Type B pancreatic cell (in vitro differentiated cells): ENCODE results near the gene MAPK8. TPM values are rescaled to one million over a fixed set of nuclear protein-coding genes. Genes with fewer than 3 reads are reported as not detected.
A peak's percentile ranks its signal among the peaks of the same experiment; 100 is the strongest.

Experiments used
- DNase-seq: peaks from one replicate; pipeline ENCODE4 v3.0.0; 2021; ENCODE audit warnings: mixed read lengths; ENCODE audit not compliant: unreplicated experiment; ENCODE audit errors: extremely low spot score
- H3K27ac Mint-ChIP-seq: 2 replicates; pipeline ENCODE4 v1.8.0; 2021; ENCODE audit warnings: mild to moderate bottlenecking, mixed read lengths
- H3K27me3 Mint-ChIP-seq: 2 replicates; pipeline ENCODE4 v1.8.0; 2021; ENCODE audit warnings: mixed read lengths
- H3K36me3 Mint-ChIP-seq: 2 replicates; pipeline ENCODE4 v1.8.0; 2021; ENCODE audit warnings: mixed read lengths
- H3K4me1 Mint-ChIP-seq: one replicate; pipeline ENCODE4 v1.8.0; 2021; ENCODE audit warnings: mixed read lengths; ENCODE audit not compliant: unreplicated experiment
- H3K4me3 Mint-ChIP-seq: 2 replicates; pipeline ENCODE4 v1.8.0; 2021; ENCODE audit warnings: mild to moderate bottlenecking, mixed read lengths
- H3K9me3 Mint-ChIP-seq: 2 replicates; pipeline ENCODE4 v1.8.0; 2021; ENCODE audit warnings: mixed read lengths
- total RNA-seq: library from RNA; stranded (reverse); gene quantifications from 2 replicates; pipeline ENCODE4 v1.2.1, GENCODE V29; 2021; ENCODE audit warnings: low replicate concordance
- TF ChIP-seq, protein P1 (sequence below): fragments of 200-600 bp; sonication (generic); conservative IDR thresholded peaks from 2 replicates; pipeline ENCODE4 v1.5.0; 2021; ENCODE audit warnings: antibody characterized with exemption, mild to moderate bottlenecking

The MAPK8 gene
- total RNA-seq, 1 donor from 2014 or later = 48.4 TPM

DNA sequence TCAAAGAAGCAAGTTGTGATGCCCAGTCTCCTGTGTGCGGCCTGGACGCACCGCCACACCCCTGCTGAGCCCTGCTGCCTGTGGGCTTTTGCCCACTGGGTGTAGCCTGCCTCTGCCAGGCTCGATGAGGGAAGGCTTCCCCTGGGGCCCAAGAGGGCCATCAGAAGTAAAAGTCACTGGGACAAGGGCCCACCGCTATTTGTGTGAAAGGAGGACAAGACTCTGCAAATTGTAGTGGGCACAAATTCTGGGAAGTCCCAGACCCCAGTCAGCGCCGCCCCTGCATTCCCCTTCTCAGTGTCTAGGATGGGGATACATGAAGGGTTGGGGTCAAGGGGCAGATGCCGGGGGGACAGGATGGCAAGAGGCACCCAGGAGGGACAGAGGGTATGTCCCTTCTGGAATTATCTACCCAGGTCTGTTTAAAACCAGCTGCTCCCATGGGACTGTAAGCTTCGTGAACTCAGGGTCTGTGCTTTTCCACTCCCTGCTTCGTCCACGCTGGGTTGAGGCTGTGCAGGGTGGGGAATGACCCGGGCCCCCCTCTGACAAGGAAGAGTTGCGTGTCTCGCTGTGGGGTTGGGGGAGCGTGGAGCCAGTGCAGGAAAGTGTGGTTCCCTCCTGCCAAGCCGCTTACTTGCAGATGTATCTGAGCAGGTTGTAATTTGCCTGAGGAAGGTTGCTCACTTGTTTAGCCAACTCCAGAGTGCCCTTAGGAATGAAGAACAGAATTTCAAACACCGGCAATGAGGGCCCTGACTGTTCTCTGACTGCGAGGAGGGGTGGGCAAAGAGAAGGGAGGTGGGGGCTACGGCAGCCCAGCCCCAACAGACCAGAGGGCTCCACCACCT, 147.2 kb downstream of the MAPK8 start:
- H3K36me3 Mint-ChIP-seq = no peaks in the 10 kb centered on the region
- peak overlapping the region; percentile 41 for H3K27ac Mint-ChIP-seq
- no peak overlapping the region for H3K4me3 Mint-ChIP-seq
- no peaks in the 10 kb centered on the region for H3K9me3 Mint-ChIP-seq
- TF ChIP-seq, protein P1, sequence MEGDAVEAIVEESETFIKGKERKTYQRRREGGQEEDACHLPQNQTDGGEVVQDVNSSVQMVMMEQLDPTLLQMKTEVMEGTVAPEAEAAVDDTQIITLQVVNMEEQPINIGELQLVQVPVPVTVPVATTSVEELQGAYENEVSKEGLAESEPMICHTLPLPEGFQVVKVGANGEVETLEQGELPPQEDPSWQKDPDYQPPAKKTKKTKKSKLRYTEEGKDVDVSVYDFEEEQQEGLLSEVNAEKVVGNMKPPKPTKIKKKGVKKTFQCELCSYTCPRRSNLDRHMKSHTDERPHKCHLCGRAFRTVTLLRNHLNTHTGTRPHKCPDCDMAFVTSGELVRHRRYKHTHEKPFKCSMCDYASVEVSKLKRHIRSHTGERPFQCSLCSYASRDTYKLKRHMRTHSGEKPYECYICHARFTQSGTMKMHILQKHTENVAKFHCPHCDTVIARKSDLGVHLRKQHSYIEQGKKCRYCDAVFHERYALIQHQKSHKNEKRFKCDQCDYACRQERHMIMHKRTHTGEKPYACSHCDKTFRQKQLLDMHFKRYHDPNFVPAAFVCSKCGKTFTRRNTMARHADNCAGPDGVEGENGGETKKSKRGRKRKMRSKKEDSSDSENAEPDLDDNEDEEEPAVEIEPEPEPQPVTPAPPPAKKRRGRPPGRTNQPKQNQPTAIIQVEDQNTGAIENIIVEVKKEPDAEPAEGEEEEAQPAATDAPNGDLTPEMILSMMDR = no peak
- peaks cover under 1% of the 10 kb centered on the region for H3K27me3 Mint-ChIP-seq
- DNase-seq = peak; percentile 55
- no peaks in the 10 kb centered on the region for H3K4me1 Mint-ChIP-seq

DNA sequence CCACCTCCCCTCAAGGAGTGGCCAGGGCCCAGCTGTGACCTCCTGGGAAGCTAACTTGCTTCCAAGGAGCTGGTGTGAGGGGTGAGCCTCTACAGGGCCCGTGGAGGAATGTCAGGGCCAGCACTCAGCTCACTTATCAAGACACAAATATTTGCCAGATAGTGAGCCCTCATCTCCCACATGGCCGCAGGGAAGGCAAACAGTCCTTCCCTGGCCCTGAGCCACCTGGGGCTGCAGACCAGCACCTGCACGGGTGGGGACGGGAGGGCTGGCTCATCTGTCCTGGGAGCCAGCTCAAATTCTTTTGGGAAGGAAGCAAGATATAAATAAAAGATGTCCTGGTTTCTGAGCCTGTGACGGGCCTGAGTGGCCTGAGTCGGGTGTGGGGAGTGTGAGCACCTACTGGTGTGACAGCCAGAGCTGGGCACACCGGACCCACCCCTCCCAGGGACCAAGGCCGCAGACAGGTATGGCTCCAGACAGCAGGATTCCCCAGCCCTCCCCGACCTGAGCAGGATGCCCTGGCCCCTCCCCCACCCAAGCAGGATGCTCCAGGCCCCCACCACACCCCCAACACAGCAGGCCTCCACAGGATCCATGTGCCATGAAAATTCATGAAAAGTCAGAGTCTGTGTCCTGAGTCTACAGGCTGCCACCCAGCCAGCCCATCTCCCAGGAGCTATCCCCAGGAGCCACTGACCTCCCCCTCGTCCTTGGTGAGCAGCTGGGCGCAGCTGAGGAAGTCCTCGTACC, 148.0 kb downstream of the MAPK8 start:
- peak overlapping the region; percentile 18 for H3K27ac Mint-ChIP-seq
- no peak overlapping the region for H3K4me3 Mint-ChIP-seq
- no peaks in the 10 kb centered on the region for H3K4me1 Mint-ChIP-seq
- no peaks in the 10 kb centered on the region for H3K9me3 Mint-ChIP-seq
- no peaks in the 10 kb centered on the region for H3K36me3 Mint-ChIP-seq
- TF ChIP-seq, protein P1 = no peak
- no peaks in the 10 kb centered on the region for H3K27me3 Mint-ChIP-seq
- DNase-seq = peak; percentile 64

DNA sequence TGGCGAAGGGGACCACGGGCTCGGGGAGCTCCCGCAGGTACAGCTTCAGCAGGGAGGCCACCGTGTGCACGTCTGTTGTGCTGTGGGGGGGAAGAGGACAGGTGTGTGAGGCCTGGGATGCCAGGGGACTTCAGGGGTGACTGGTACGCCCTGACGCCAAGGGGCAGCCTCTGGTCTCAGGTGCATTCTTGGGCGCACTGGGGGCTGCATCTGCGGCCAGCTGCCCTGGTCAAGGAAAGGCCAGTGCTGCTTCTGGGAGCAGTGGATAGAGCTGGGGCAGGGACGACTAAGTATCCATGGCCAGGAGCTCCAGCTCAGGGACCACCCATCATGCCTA, 148.5 kb downstream of the MAPK8 start:
- TF ChIP-seq, protein P1 = no peak
- no peak overlapping the region for H3K4me3 Mint-ChIP-seq
- no peaks in the 10 kb centered on the region for H3K9me3 Mint-ChIP-seq

DNA sequence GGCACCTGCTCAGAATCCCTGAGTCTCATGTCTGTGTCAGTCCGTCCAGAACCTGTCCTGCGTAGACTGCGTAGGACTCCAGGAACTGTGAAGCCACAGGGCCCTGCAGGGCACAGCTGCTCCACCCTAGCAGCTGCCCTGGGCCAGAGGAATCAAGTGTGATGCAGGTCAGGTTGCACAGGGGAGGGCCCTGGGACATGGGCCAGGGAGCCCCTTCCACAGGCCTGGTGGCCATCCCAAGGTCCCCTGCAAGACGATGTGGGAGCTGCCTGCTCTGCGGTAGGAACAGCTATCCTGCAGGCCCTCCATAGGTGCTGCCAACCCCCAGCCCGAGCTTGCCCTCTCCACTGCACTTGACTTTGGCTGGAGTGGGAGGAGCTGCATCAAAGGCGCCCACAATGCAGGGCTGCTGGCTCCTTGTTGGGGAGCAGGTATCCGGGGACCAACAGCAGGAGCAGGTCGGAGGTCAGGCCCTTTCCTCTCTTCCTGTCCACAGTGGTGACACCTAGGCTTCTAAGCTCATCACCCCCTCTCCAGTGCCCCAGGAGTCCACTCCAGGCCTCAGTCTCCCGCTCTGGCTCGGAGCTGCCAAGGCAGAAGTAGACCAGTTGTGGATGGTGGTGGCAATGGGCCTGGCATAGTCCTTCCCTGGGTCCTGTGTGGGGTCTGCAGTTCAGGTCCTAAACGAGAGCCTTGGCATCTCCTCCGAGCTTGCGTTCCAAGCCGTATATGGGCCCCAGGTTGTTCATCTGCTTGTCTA, 149.1 kb downstream of the MAPK8 start:
- peak; percentile 55 for DNase-seq
- TF ChIP-seq, protein P1 = no peak
- Mint-ChIP-seq H3K4me3 (no peak overlapping the region), H3K9me3 (no peaks in the 10 kb centered on the region), H3K4me1 (no peaks in the 10 kb centered on the region), H3K27ac (no peak overlapping the region), H3K27me3 (no peaks in the 10 kb centered on the region), H3K36me3 (no peaks in the 10 kb centered on the region)

More for the DNA sequence above, 148.5 kb downstream of the MAPK8 start:
- H3K27ac Mint-ChIP-seq = no peak overlapping the region
- DNase-seq = peak; percentile 58
- no peaks in the 10 kb centered on the region for H3K27me3 Mint-ChIP-seq
- no peaks in the 10 kb centered on the region for H3K4me1 Mint-ChIP-seq
- H3K36me3 Mint-ChIP-seq = no peaks in the 10 kb centered on the region

DNA sequence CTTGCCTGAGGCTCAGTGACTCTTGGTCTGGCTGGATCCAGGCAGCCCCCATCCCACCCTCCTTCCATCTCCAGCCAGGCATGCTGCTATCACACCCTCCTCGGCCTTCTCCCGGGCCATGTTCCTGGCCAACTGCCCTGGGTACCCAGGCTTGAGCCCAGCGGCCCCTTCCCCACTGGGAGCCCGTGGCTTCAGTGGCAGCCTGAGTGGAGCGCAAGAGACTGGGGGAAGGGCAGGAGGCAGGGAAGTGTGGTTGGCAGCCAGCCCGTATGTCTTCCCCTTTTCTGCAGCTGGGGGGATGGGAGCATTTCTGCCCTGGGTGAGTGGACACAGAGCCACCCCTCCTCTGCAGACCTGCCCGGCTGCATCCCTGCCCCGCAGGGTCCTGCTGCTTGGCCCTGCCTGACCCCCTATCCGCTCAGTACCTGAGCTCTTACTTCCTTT, 149.9 kb downstream of the MAPK8 start:
- Mint-ChIP-seq H3K36me3 (no peaks in the 10 kb centered on the region), H3K27me3 (no peaks in the 10 kb centered on the region), H3K4me3 (no peak overlapping the region), H3K4me1 (no peaks in the 10 kb centered on the region), H3K27ac (no peak overlapping the region), H3K9me3 (no peaks in the 10 kb centered on the region)
- TF ChIP-seq, protein P1 = no peak
- DNase-seq = peak; percentile 67
